Left colon (tissue), 2 donors: Measurements from ENCODE around the gene LARP4B. TPM values are rescaled to one million over a fixed set of nuclear protein-coding genes. Genes with fewer than 3 reads are reported as not detected.
A peak's percentile ranks its signal among the peaks of the same experiment; 100 is the strongest.

Source experiments
- ATAC-seq: fragments of 200-7000 bp; cut with Tn5 transposase; one replicate; pipeline ENCODE4 v1.9.1; 2020; ENCODE audit warnings: mild to moderate bottlenecking, moderate library complexity
- DNase-seq, 2 donors: peaks; one replicate each; pipeline ENCODE4 v3.0.0-alpha.2; 2020
- intact Hi-C, 2 donors: fragments of 100-400 bp; cut with DNase I in 1 of 2; cut with micrococcal nuclease in 1 of 2; formaldehyde crosslinking; loops; one replicate each; pipeline versions ENCODE4 v1.11.2 to v1.14.0; 2022; cut with DNase I, micrococcal nuclease
- total RNA-seq, 2 donors: library from RNA; stranded (reverse); fragmentation: NEBNext Ultra II Directional; extraction: Animal tissue kit (Norgen Biotek cat#: 25700); gene quantifications; one replicate each; pipeline ENCODE4 v1.2.1, GENCODE V29; 2021
- donor health status: DM: no; HTN: no; CAD: no.
- donor health status: DM: yes; HTN: yes; CAD: no.

The LARP4B gene
- total RNA-seq, 2 donors from 2014 or later, result 124 to 152 TPM

DNA sequence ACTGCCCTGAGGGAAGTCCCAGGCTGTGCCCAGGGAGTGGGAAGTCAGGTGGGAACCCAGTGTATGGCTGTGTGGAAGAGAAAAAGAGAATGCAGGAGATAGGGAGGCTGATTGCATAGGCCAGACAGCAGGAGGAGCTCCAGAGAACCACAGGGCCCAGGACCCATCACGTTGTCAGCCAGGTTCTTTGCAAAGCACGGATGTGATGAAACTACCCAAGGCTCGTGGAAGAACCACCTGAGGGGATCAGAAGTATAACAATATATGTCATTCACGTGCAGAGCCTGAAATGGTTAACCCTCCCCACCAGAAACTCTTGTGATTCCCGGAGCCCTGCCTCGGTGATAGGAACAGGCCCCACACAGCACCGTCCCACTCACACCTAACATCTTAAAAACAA, 83.6 kb downstream of the LARP4B start:
- intact Hi-C loops, result no loop called here
- ATAC-seq, result peak; percentile 27
- DNase-seq, result no peak

DNA sequence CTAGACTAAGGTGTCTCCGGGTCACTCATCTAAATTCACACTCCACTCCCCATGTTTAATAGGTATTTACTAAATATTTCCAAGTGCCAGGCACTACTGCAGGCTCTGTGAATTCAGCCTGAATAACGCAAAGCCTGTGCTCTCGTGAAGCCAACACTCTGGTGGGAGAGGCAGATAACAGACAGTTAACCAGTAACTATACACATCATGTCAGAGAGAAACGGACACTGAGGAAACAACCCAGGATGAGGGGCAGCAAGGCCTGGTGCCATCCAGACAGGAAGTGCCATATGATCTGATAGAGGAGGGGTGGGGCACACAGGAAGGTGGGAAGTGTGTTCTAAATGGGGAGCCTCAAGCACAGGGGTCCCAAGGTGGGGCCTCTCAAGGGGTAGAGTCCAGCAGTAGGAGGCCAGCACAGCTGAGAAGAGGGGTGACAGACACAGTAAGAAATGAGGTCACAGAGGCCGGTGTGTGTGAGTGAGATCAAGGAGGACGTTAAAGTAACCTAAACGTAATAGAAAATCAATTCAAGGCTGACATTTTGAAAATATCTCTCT, 85.3 kb downstream of the LARP4B start:
- ATAC-seq (no peak), DNase-seq (no peak)
- intact Hi-C loops, result no loop called here

DNA sequence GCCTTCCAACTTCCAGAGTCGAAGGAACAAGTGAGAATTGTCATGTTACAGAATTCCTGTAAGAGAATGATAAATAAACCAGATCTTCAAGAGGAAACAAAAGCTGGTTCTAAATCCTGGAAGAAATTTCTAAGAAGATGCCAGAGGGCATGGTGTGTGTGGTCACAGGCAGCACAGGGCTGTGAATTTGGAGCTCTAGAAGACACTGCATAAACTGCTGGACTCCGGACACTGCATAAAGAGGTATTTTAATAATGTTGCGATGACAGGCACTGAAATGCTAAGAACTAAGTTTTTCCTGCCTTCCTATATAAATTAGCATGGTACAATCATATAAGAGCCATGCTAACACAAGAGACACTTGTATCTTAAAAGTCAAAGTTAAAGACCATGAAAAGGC, 86.0 kb downstream of the LARP4B start:
- intact Hi-C loops, result no loop called here
- ATAC-seq (no peak), DNase-seq (no peak)

DNA sequence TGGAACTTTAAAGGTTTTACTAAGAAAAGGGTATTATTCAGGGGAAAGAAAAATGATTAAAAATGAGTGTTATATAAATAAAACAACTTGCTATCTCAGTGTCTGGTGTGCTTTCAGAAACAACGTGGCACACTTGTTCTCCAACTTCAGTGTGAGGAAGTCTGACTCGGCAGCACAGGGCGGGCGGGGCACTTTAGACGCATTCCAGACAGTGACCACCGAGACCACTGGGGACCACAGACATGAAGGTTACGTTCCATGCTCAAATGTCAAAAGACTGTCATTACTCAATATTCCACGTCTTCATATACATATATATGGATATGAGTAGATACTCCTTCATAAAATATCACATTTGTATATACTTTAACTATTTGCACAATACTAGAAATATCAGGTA, 87.0 kb downstream of the LARP4B start:
- DNase-seq, result no peak
- intact Hi-C loops, result no loop called here
- ATAC-seq, result no peak

- intact Hi-C loops, result no loop called here
- DNase-seq (no peak), ATAC-seq (no peak)
These were observed 87.8 kb downstream of the LARP4B start for GRCh38 chr10:843703-844102.

- ATAC-seq (no peak), DNase-seq (no peak)
- intact Hi-C loops, result no loop called here
These were observed 88.7 kb downstream of the LARP4B start for GRCh38 chr10:842795-843194.

DNA sequence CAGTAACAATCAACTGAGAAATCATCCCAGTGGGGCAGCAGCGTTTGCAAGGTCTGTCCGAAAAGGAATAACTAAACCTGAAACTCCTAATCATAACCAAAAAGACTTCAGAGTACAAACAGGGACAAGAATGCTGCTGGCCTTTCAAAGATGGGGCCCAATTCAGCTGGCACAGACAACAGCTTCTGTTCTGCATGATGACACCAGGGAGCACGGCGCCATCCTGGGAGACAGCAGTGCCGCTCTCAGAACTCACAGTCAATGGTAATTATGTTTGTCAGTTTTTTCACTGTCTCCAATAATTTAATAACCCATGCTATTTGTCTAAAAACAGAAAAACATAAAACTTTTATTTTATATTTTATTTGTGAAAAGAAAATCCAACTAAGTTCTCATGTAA, 90.0 kb downstream of the LARP4B start:
- DNase-seq (no peak), ATAC-seq (no peak)
- intact Hi-C loops, result no loop called here

DNA sequence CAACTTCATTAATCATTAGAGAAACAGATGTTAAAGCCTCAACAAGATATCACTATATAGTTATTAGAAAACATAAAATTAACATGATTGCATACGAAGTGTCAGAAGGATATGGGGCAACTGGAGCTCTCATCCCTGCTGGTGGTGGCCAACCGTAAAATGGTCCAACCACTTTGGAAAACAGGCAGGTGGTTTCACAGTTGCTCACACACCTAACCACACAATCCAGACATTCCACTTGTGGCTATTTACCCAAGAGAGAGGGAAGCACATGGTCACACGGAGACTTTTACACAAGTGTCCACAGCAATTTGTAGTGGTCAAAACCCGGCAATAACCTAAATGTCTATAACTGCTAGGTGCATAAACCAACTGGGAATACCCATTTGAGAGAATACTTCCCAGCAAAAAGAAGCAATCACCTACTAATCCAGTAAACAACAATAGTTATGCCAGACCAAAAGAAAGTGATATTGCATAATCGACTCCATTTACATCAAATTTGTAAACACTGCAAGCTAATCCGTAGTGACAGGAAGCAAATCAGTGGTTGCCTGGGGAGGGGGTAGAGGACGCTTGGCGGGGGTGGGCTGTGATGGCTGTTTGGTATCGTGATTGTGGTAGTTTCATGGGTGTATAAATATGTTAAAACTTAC, 91.8 kb downstream of the LARP4B start:
- DNase-seq (no peak), ATAC-seq (no peak)
- intact Hi-C loops, result no loop called here

GRCh38 chr10:836782-837181, 94.7 kb downstream of the LARP4B start:
- intact Hi-C loops, result no loop called here
- ATAC-seq (no peak), DNase-seq (no peak)

DNA sequence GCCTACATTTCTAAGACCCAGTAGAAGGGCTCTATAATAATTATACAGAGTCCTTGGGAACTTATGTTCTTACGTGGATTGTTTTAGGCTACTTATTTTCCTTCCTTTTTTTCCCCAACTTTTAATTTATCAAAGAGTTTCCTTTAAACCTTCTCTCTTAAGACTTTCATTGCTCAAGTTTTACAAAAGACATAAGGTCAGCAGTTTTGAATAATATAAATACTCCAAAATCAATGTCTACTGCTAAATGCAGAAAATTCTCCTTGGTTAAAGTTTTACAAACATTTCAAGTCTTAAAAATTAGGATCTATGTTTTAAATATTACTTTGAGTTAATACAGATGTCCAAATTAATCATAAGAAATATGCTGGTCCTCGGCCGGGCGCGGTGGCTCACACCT, 97.0 kb downstream of the LARP4B start:
- intact Hi-C loops, result no loop called here

GRCh38 chr10:829241-829640, 102.3 kb downstream of the LARP4B start:
- intact Hi-C loops, result no loop called here
- DNase-seq (no peak), ATAC-seq (no peak)

More for the DNA sequence above, 97.0 kb downstream of the LARP4B start:
- no peak for DNase-seq
- ATAC-seq, result no peak

DNA sequence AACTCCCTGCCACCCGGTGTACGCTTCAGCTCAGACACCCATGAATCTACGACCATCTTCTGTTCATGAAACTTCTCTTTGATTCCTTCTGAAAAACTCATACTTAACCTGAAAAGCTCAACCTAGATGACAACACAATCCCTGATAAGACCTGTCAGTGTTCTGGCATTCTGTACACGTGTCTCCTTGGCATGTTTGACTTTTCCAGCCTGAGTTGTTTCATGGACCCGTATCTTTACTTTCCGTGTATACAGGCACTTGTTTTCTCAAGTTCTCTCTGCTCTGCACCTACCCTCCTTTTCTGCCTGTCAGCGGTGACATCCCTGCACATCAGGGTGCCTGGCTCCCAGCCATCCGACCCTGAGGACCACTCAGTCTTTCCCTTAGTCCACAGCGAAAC, 103.3 kb downstream of the LARP4B start:
- intact Hi-C loops, result no loop called here
- ATAC-seq, result no peak
- DNase-seq, result no peak

GRCh38 chr10:824946-825345, 106.6 kb downstream of the LARP4B start:
- ATAC-seq (no peak), DNase-seq (no peak)
- intact Hi-C loops, result no loop called here

- DNase-seq (no peak), ATAC-seq (peak; percentile 18)
- intact Hi-C loops, result no loop called here
These were observed 107.0 kb downstream of the LARP4B start for GRCh38 chr10:824497-824896.

DNA sequence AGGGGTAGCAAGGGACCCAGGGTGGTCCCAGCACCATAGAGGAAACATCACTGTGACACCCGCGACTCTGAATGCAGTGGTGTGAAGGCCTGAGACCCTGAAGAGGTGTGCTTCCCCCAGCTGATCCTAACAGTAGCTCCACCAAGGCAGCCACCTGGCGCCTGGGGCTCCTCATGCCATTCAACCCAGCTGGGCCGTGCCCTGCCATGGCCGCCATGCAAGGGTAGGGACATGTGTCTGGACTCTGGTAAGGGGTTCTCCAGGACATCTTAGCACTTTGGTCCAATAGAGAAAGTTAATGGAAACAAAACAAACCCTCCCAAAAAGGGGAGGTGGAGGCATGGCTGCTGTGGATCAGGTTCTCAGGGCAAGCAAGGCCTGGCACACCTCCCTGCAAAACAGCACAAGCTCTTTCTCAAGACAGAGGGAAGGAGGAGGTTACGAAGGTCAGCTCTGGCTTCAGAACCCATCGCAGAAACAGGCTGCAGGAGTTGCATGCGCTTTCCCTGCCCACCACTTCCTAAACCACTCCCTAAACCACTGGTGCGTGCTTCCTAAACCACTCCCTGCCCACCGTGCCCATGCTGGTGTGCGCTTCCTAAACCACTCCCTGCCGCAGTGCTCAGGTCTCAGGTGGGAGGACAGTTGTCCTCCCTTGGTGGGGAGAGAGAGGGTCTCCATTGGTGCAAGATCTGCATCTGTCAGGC, 108.7 kb downstream of the LARP4B start:
- intact Hi-C loops, result no loop called here
- DNase-seq (no peak), ATAC-seq (no peak)

- intact Hi-C loops, result no loop called here
These were observed 109.3 kb downstream of the LARP4B start for GRCh38 chr10:822197-822596.

GRCh38 chr10:821322-821721, 110.2 kb downstream of the LARP4B start:
- DNase-seq, result no peak
- intact Hi-C loops, result no loop called here
- ATAC-seq, result no peak

More at GRCh38 chr10:822197-822596, 109.3 kb downstream of the LARP4B start:
- DNase-seq (no peak), ATAC-seq (no peak)

GRCh38 chr10:819816-820215, 111.7 kb downstream of the LARP4B start:
- intact Hi-C loops, result no loop called here
- ATAC-seq (no peak), DNase-seq (no peak)

DNA sequence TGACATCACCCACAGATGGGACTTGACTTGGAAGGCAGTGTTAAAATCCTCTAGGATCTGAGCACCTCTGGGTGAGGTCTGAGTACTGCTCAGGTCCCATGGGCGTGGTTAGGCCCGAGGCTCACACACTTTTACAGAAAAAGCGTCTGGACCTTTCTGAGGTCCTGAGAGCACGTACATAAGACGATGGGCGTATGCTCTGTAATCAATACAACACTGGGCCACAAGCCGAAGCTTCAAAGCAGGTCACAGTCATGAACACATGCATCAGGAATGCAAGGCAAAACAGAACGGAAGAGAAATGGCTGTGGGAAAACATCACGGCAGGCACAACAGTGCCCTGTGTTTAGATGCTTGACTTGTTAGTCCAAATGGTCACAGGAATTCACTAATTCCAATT, 112.2 kb downstream of the LARP4B start:
- no peak for DNase-seq
- ATAC-seq, result no peak
- intact Hi-C loops, result no loop called here

DNA sequence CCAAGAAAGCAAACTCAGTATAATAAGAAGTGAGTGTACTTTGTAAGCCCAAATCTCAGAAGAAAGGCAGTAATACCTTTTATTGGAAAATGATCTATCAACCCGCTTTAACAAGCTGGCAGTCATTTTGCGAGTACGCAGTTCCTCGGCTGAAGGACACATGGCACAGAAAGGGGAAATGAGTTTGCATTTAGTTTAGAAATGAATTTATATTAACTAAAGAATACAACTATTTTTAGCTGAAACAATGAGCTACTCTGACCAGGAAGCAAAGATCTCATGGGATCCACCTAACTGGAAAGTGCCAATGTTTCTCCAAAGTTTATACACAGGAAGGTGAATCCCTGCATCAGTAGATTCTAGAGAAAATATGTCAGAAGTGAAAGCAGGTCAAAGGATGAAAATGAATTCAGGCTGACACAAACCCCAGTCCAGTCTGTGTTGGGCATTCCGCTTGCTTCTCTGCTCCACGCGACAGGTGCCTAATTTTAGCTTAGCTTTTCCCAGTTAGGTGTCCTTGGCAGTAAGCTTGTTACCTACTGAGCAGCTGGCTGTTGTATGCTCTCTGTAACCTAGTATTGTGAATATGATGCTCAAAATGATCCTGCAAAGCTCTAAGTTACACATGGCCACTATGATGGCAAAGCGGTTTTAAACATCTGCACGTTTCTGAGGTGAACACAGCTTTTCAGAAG, 112.8 kb downstream of the LARP4B start:
- intact Hi-C loops, result no loop called here
- DNase-seq (no peak), ATAC-seq (no peak)
